Sigmoid colon (tissue), 7 donors: ENCODE measurements around the gene TSPAN12. TPM values are rescaled to one million over a fixed set of nuclear protein-coding genes. Genes with fewer than 3 reads are reported as not detected.

Experiments
- DNase-seq: peaks from one replicate; pipeline ENCODE4 v3.0.0-alpha.2; 2019
- H3K27ac ChIP-seq, 4 donors: fragments of 200-600 bp; sonication (generic); one replicate each; pipeline ENCODE4 v1.5.1; 2016 to 2019; ENCODE audit warnings: mild to moderate bottlenecking in 1 of 4
- H3K27me3 ChIP-seq, 3 donors: fragments of 200-600 bp; sonication (generic); one replicate each; pipeline ENCODE4 v1.5.1; 2019; ENCODE audit warnings: mild to moderate bottlenecking in 1 of 3
- H3K36me3 ChIP-seq, 4 donors: fragments of 200-600 bp; sonication (generic); one replicate each; pipeline ENCODE4 v1.5.1; 2016 to 2019
- H3K4me1 ChIP-seq, 4 donors: fragments of 200-600 bp; sonication (generic); one replicate each; pipeline ENCODE4 v1.5.1; 2017 to 2019
- H3K4me3 ChIP-seq, 4 donors: fragments of 200-600 bp; sonication (generic); one replicate each; pipeline ENCODE4 v1.5.1; 2017 to 2019; ENCODE audit warnings: mild to moderate bottlenecking in 2 of 4, moderate library complexity in 1 of 4
- H3K9me3 ChIP-seq, 4 donors: fragments of 200-600 bp in 3 of 4; sonication (generic) in 3 of 4; one replicate each; pipeline versions ENCODE4 v1.5.1 to v1.6.1; 2013 to 2019
- EP300 ChIP-seq, 4 donors: sonication (generic); formaldehyde crosslinking; IDR thresholded peaks; one replicate each; pipeline ENCODE4 v1.6.1; 2017; ENCODE audit warnings: antibody characterized with exemption in 4 of 4
- POLR2A ChIP-seq, 2 donors: fragments of 450-650 bp; IDR thresholded peaks; one replicate each; pipeline ENCODE4 v1.6.1; 2016; ENCODE audit warnings: antibody characterized with exemption in 2 of 2, mild to moderate bottlenecking in 2 of 2, moderate library complexity in 2 of 2
- POLR2AphosphoS5 ChIP-seq, 4 donors: sonication (generic); formaldehyde crosslinking; IDR thresholded peaks; one replicate each; pipeline ENCODE4 v1.6.1; 2017; ENCODE audit warnings: antibody characterized with exemption in 4 of 4
- WGBS, 2 donors: extraction: QIAGEN DNeasy Blood & Tissue Kit; methylation state at CpG; one replicate each; pipeline ENCODE4 v1.1.7; 2013; 5-methylcytosine and 5-hydroxymethylcytosine counted together
- intact Hi-C: fragments of 100-400 bp; cut with DNase I; formaldehyde crosslinking; loops from one replicate; pipeline ENCODE4 v1.15.1; 2023
- polyA plus RNA-seq, 3 donors: library from polyadenylated mRNA; stranded (reverse); fragments of 200-250 nt; gene quantifications; one replicate each; pipeline ENCODE4 v1.2.3, GENCODE V29; 2013
- total RNA-seq, 4 donors: library from RNA; depleted of rRNA; stranded (reverse); fragments of >200 nt; gene quantifications; one replicate each; pipeline ENCODE4 v1.1.0, GENCODE V29; 2016
- TF ChIP-seq, protein P1 (sequence below), 4 experiments: fragments of 450-650 bp in 3 of 4; fragments of 200-600 bp in 1 of 4; IDR thresholded peaks; one replicate each; pipeline ENCODE4 v1.5.1; 2016 to 2019; ENCODE audit warnings: antibody characterized with exemption in 4 of 4, mild to moderate bottlenecking in 3 of 4, moderate library complexity in 2 of 4
- donor health status: healthy with polysubstance abuse.
- donor health status: Bipolar disorder and iron deficiency.
- donor health status: healthy.

Gene TSPAN12
- total and polyA plus RNA-seq, 7 donors, result 13.9 to 47.7 (median 19.9) TPM

- no peaks in the 10 kb centered on the region for H3K9me3 ChIP-seq
- H3K4me3 ChIP-seq, result no peak overlapping the region
- no peak overlapping the region for H3K27ac ChIP-seq
- no peaks in the 10 kb centered on the region for H3K4me1 ChIP-seq
- DNase-seq, result no peak
- H3K27me3 ChIP-seq, result no peaks in the 10 kb centered on the region
- TF ChIP-seq POLR2A (IDR thresholded peaks at IDR 0.05), result no peak
- no peak for TF ChIP-seq POLR2AphosphoS5 (IDR thresholded peaks at IDR 0.05)
- TF ChIP-seq EP300 (IDR thresholded peaks at IDR 0.05), result no peak
- TF ChIP-seq, protein P1, sequence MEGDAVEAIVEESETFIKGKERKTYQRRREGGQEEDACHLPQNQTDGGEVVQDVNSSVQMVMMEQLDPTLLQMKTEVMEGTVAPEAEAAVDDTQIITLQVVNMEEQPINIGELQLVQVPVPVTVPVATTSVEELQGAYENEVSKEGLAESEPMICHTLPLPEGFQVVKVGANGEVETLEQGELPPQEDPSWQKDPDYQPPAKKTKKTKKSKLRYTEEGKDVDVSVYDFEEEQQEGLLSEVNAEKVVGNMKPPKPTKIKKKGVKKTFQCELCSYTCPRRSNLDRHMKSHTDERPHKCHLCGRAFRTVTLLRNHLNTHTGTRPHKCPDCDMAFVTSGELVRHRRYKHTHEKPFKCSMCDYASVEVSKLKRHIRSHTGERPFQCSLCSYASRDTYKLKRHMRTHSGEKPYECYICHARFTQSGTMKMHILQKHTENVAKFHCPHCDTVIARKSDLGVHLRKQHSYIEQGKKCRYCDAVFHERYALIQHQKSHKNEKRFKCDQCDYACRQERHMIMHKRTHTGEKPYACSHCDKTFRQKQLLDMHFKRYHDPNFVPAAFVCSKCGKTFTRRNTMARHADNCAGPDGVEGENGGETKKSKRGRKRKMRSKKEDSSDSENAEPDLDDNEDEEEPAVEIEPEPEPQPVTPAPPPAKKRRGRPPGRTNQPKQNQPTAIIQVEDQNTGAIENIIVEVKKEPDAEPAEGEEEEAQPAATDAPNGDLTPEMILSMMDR (IDR thresholded peaks at IDR 0.05), result no peak
- 73 to 77% methylated on average over 1 of the region's 1 CpG for WGBS, 2 donors
- no peaks in the 10 kb centered on the region for H3K36me3 ChIP-seq
- intact Hi-C loops, result no loop called here
Observed at GRCh38 chr7:120867932-120868331, 10.0 kb upstream of the TSPAN12 start.

GRCh38 chr7:120865191-120865981 lies 7.4 kb upstream of the TSPAN12 start:
- no peak for DNase-seq
- intact Hi-C loops, result no loop called here

GRCh38 chr7:120864141-120864900 lies 6.4 kb upstream of the TSPAN12 start:
- intact Hi-C loops, result no loop called here
- 85 to 92% methylated on average over 6 of the region's 6 CpGs for WGBS, 2 donors
- no peaks in the 10 kb centered on the region for H3K36me3 ChIP-seq
- no peak overlapping the region for H3K4me3 ChIP-seq
- no peaks in the 10 kb centered on the region for H3K27me3 ChIP-seq
- TF ChIP-seq EP300 (IDR thresholded peaks at IDR 0.05), result no peak
- no peak for TF ChIP-seq POLR2A (IDR thresholded peaks at IDR 0.05)
- TF ChIP-seq POLR2AphosphoS5 (IDR thresholded peaks at IDR 0.05), result no peak
- TF ChIP-seq, protein P1 (IDR thresholded peaks at IDR 0.05), result no peak
- no peak overlapping the region for H3K27ac ChIP-seq
- no peak for DNase-seq
- no peaks in the 10 kb centered on the region for H3K4me1 ChIP-seq
- H3K9me3 ChIP-seq, result no peaks in the 10 kb centered on the region

More at GRCh38 chr7:120865191-120865981, 7.4 kb upstream of the TSPAN12 start:
- Histone ChIP-seq H3K9me3 (no peaks in the 10 kb centered on the region), H3K4me3 (no peak overlapping the region), H3K27me3 (no peaks in the 10 kb centered on the region), H3K27ac (no peak overlapping the region), H3K36me3 (no peaks in the 10 kb centered on the region), H3K4me1 (no peaks in the 10 kb centered on the region)
- TF ChIP-seq, protein P1 (IDR thresholded peaks at IDR 0.05), result no peak
- no peak for TF ChIP-seq EP300 (IDR thresholded peaks at IDR 0.05)
- no peak for TF ChIP-seq POLR2A (IDR thresholded peaks at IDR 0.05)
- TF ChIP-seq POLR2AphosphoS5 (IDR thresholded peaks at IDR 0.05), result no peak
- 90 to 91% methylated on average over 1 of the region's 1 CpG for WGBS, 2 donors

DNA sequence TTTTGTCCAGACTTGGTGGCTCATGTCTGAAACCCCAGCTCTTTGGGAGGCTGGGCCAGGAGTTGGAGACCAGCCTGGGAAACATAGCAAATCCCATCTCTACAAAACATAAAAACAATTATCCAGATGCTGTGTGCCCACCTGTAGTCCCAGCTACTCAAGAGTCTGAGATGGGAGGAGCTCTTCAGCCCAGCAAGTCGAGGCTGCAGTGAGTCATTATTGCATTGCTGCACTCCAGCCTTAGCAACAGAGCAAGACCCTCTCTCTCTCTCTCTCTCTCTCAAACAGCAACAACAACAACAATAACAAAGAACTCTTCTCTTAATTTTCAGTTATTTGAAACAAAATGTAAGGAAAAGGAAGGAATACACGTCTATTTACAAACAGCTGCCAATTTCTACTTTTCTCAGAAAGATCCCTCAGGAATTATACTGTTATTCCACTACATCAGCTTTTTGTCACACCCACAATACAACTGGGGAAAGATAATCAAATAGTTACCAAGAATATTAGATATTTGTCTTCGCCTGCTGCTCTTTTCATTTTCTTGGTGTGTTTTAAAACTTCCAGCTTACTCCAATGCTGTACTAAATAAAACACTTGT lies 5.1 kb upstream of the TSPAN12 start:
- Histone ChIP-seq H3K36me3 (no peaks in the 10 kb centered on the region), H3K4me1 (peaks cover 0 to 7% (median 0%) of the 10 kb centered on the region in 4 donors), H3K27ac (no peak overlapping the region), H3K27me3 (no peaks in the 10 kb centered on the region), H3K9me3 (no peaks in the 10 kb centered on the region), H3K4me3 (no peak overlapping the region)
- DNase-seq, result no peak
- intact Hi-C loops, result no loop called here
- WGBS, 2 donors, result 71% methylated on average over 3 of the region's 3 CpGs
- no peak for TF ChIP-seq EP300 (IDR thresholded peaks at IDR 0.05)
- TF ChIP-seq POLR2AphosphoS5 (IDR thresholded peaks at IDR 0.05), result no peak
- TF ChIP-seq POLR2A (IDR thresholded peaks at IDR 0.05), result no peak
- TF ChIP-seq, protein P1 (IDR thresholded peaks at IDR 0.05), result no peak
